ENCODE data around the gene FBXO38. TPM values are rescaled to one million over a fixed set of nuclear protein-coding genes. Genes with fewer than 3 reads are reported as not detected.

Gene FBXO38
- total and polyA plus RNA-seq, 2 of the 4 experiments (the other 2 are of a cell fraction), result 14.9 to 70.1 TPM

GRCh38 chr5:148372893-148373292 lies 10.9 kb upstream of the FBXO38 start:
- Histone ChIP-seq H2AK5ac (ENCODE audit: low read depth, low read length) (no peak overlapping the region), H3K27me3 (ENCODE audit: control insufficient read depth, insufficient read depth, low read length) (no peaks in the 10 kb centered on the region), H3K23ac (ENCODE audit: low read depth, low read length) (no peak overlapping the region), H4K8ac (ENCODE audit: low read depth in 2 of 2, low read length in 2 of 2) (no peak overlapping the region), H3K9ac (ENCODE audit: low read depth, low read length) (no peak overlapping the region), H3K9me1 (ENCODE audit: insufficient read depth, low read length) (no peaks in the 10 kb centered on the region), H2BK5ac (ENCODE audit: low read depth, low read length, poor library complexity, severe bottlenecking) (no peak overlapping the region), H2BK20ac (ENCODE audit: low read depth, low read length) (no peak overlapping the region), H3K18ac (ENCODE audit: low read depth, low read length) (no peak overlapping the region), H2BK120ac (ENCODE audit: low read depth, low read length) (no peak overlapping the region), H4K20me1 (ENCODE audit: insufficient read depth, low read length) (no peaks in the 10 kb centered on the region), H4K5ac (ENCODE audit: low read depth, low read length) (no peak overlapping the region), H3K14ac (replicated peaks; ENCODE audit: low read depth, low read length) (no peak overlapping the region), H3K27ac (ENCODE audit: insufficient read depth, low read length) (no peak overlapping the region), H3K36me3 (ENCODE audit: control insufficient read depth, insufficient read depth, low read length) (peaks cover 2% of the 10 kb centered on the region; the same call in 1 of the 2 replicates), H3K4ac (ENCODE audit: low read depth, low read length) (no peak overlapping the region), H2AK9ac (replicated peaks; ENCODE audit: low read depth, low read length, poor library complexity) (no peak overlapping the region), H4K91ac (ENCODE audit: insufficient read depth, low read depth, low read length) (no peak overlapping the region), H3K4me2 (ENCODE audit: low read depth, low read length) (no peak overlapping the region), H3K9me3 (ENCODE audit: control insufficient read depth, insufficient read depth, low read length) (no peaks in the 10 kb centered on the region), H3K4me1 (ENCODE audit: control insufficient read depth, insufficient read depth, low read length) (peaks cover 2% of the 10 kb centered on the region; the same call in 1 of the 2 replicates), H3K4me3 (ENCODE audit: insufficient read depth, low read depth, low read length) (no peak overlapping the region), H3K79me1 (ENCODE audit: low read depth in 1 of 2, low read length in 2 of 2) (no peaks in the 10 kb centered on the region), H3K56ac (ENCODE audit: extremely low read depth, insufficient read depth, low read length) (no peak overlapping the region), H2BK15ac (ENCODE audit: low read depth, low read length) (no peak overlapping the region), H2AFZ (replicated peaks; ENCODE audit: low read length, poor library complexity) (no peak overlapping the region)
- intact Hi-C loops (cut with micrococcal nuclease), result loop anchor here (5.0 kb wide), 1 partner anchor 516 kb away; no protein-coding TSS in a partner anchor
- DNase-seq (no peak), ATAC-seq (ENCODE audit: low read depth) (peak; percentile 27; the same call in 1 of the 2 replicates)
- BruUV-seq (replicated peaks), result no TSS peak
- in situ Hi-C loops (cut with MboI; ENCODE audit: low sequenced_read_pairs), result loop anchor here (10.0 kb wide), 1 partner anchor 198 kb away; no protein-coding TSS in a partner anchor
- CTCF ChIA-PET, result interaction anchor here (1.1 to 1.4 kb wide), 2 partner anchors 21 to 193 kb away, joined by 3 read pairs; no protein-coding TSS in a partner anchor
- POLR2A ChIA-PET (ENCODE audit: unreplicated experiment), result no interaction called here
- TF ChIP-seq MAZ (IDR thresholded peaks at IDR 0.05; ENCODE audit: borderline replicate concordance, low read depth, low read length) (no peak), ELK1 (IDR thresholded peaks at IDR 0.05; ENCODE audit: borderline replicate concordance, low read depth, low read length) (no peak), SMC3 (IDR thresholded peaks at IDR 0.05; ENCODE audit: low read depth, low read length) (no peak), RCOR1 (IDR thresholded peaks at IDR 0.05; ENCODE audit: insufficient replicate concordance, low read length) (no peak), BHLHE40 (IDR thresholded peaks at IDR 0.05; ENCODE audit: low read depth, low read length) (no peak), CEBPB (IDR thresholded peaks at IDR 0.05; ENCODE audit: low read depth, low read length) (no peak), USF2 (IDR thresholded peaks at IDR 0.05; ENCODE audit: low read depth, low read length) (no peak), MAFK (IDR thresholded peaks at IDR 0.05; ENCODE audit: low read depth, low read length) (no peak), POLR2A (IDR thresholded peaks at IDR 0.05; ENCODE audit: low read depth, low read length) (no peak)
- dilution Hi-C loops (cut with HindIII; ENCODE audit: low sequenced_read_pairs, unreplicated experiment), result no loop called here

All from IMR-90 (cell line).